PC-9 (cell line): Measurements from ENCODE around the gene CNTLN.

Experiments
- CTCF ChIP-seq: fragments of 200-600 bp; sonication (generic); conservative IDR thresholded peaks from 2 replicates; pipeline ENCODE4 v1.6.1; 2017; ENCODE audit warnings: mixed run types, antibody characterized with exemption, mild to moderate bottlenecking, moderate library complexity
- EZH2 ChIP-seq: fragments of 200-600 bp; sonication (generic); IDR thresholded peaks from 2 replicates; pipeline ENCODE4 v1.8.0; 2017; ENCODE audit warnings: antibody characterized with exemption, low read depth

GRCh38 chr9:17436854-17437253 is 302.0 kb downstream of the CNTLN start:
- TF ChIP-seq CTCF (no peak), EZH2 (no peak)
